Mesendoderm (in vitro differentiated cells): ENCODE data around the gene MGAT3.

Source experiments
- DNase-seq: peaks from one replicate; pipeline ENCODE4 v3.0.0; 2013
- H2AK5ac ChIP-seq: 2 replicates; pipeline ENCODE4 v1.6.1; 2013; ENCODE audit warnings: low read length, inconsistent platforms
- H2BK120ac ChIP-seq: 2 replicates; pipeline ENCODE4 v1.6.1; 2013; ENCODE audit warnings: low read depth, mild to moderate bottlenecking, low read length, moderate library complexity, mixed read lengths
- H2BK15ac ChIP-seq: replicated peaks from 2 replicates; pipeline ENCODE4 v1.6.1; 2013; ENCODE audit warnings: low read depth, mild to moderate bottlenecking, moderate library complexity
- H2BK5ac ChIP-seq: 2 replicates; pipeline ENCODE4 v1.6.1; 2013; ENCODE audit warnings: low read length, inconsistent platforms
- H3K18ac ChIP-seq: 2 replicates; pipeline ENCODE4 v1.6.1; 2013; ENCODE audit warnings: mild to moderate bottlenecking, low read length, mixed read lengths
- H3K23ac ChIP-seq: one replicate; pipeline ENCODE4 v1.6.1; 2013; ENCODE audit warnings: low read length
- H3K27ac ChIP-seq: 2 replicates; pipeline ENCODE4 v1.5.1; 2013; ENCODE audit warnings: low read depth, mild to moderate bottlenecking, inconsistent platforms, low read length, moderate library complexity
- H3K27me3 ChIP-seq: 2 replicates; pipeline ENCODE4 v1.6.1; 2013; ENCODE audit warnings: low read length, control low read depth, mild to moderate bottlenecking, inconsistent platforms; ENCODE audit not compliant: insufficient read depth, poor library complexity
- H3K36me3 ChIP-seq: 2 replicates; pipeline ENCODE4 v1.6.1; 2013; ENCODE audit warnings: low read length, inconsistent platforms; ENCODE audit not compliant: control insufficient read depth, insufficient read depth
- H3K4ac ChIP-seq: one replicate; pipeline ENCODE4 v1.6.1; 2013; ENCODE audit warnings: low read depth, mild to moderate bottlenecking, low read length, moderate library complexity
- H3K4me1 ChIP-seq: 2 replicates; pipeline ENCODE4 v1.6.1; 2013; ENCODE audit warnings: low read depth, low read length, inconsistent platforms; ENCODE audit not compliant: control insufficient read depth
- H3K4me2 ChIP-seq: 2 replicates; pipeline ENCODE4 v1.6.1; 2013; ENCODE audit warnings: low read length
- H3K4me3 ChIP-seq: 2 replicates; pipeline ENCODE4 v1.5.1; 2013; ENCODE audit warnings: mild to moderate bottlenecking, low read length
- H3K56ac ChIP-seq: one replicate; pipeline ENCODE4 v1.6.1; 2013; ENCODE audit warnings: low read length
- H3K79me1 ChIP-seq: 2 replicates; pipeline ENCODE4 v1.6.1; 2013; ENCODE audit warnings: low read length, inconsistent platforms
- H3K79me2 ChIP-seq: 2 replicates; pipeline ENCODE4 v1.6.1; 2013; ENCODE audit warnings: mild to moderate bottlenecking, low read length; ENCODE audit not compliant: control insufficient read depth, insufficient read depth
- H3K9ac ChIP-seq: 2 replicates; pipeline ENCODE4 v1.6.1; 2013; ENCODE audit warnings: low read length, inconsistent platforms
- H4K5ac ChIP-seq: one replicate; pipeline ENCODE4 v1.6.1; 2013; ENCODE audit warnings: low read length
- H4K8ac ChIP-seq: one replicate; pipeline ENCODE4 v1.6.1; 2013; ENCODE audit warnings: low read depth, mild to moderate bottlenecking, control low read depth, low read length, moderate library complexity
- WGBS: extraction: QIAGEN DNeasy Blood & Tissue Kit; methylation state at CpG from one replicate; pipeline ENCODE4 v1.1.7; 2013; ENCODE audit warnings: low lambda C conversion rate, missing lambda C conversion rate; ENCODE audit not compliant: insufficient coverage; ENCODE audit errors: extremely low coverage; 5-methylcytosine and 5-hydroxymethylcytosine counted together

Gene MGAT3

DNA sequence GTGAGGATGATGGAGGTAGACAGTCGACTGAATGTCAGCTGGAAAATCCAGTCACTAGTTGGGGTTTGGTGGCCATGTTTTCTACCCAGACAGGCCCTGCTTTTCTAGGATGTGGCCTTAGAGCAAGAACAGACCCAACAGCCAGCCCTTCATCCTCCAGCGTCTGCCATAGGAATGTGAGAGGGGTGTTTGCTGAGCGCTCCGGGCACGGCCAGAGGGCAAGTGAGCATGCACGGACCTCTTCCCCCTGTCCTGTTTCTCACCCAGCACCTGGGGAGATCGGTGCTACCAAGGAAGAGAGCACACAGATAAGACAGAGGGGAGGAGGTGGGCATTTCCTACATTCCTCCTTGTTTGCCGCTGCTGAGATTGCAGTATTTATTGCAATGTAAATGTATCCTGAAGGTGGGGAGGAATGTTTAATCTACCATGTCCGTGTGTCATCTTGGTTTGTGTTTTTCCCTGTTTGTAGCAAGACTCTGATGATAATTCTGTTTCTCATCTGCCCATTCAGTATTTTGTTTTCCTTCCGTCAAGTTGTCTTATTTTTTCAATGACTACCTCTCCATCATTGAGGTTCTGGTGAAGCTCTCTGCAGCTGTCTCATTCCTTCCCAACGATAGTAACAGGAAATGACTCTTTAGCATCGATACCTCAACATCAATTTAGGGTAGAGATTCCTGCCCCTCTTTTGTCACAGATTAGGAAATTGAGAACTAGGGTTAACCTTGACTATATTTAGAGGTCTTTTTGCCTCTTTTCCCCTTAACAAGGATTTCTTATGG is 58.6 kb downstream of the MGAT3 start:
- Histone ChIP-seq H3K79me1 (peaks cover 4% of the 10 kb centered on the region), H2BK15ac (no peak overlapping the region), H3K36me3 (peaks cover 20% of the 10 kb centered on the region), H4K5ac (no peak overlapping the region), H3K9ac (no peak overlapping the region), H3K4me1 (peaks cover 4% of the 10 kb centered on the region), H3K79me2 (peaks cover 2% of the 10 kb centered on the region), H3K18ac (no peak overlapping the region), H3K4me2 (no peak overlapping the region), H2BK120ac (no peak overlapping the region), H3K56ac (no peak overlapping the region), H3K4ac (no peak overlapping the region), H3K27me3 (no peaks in the 10 kb centered on the region), H3K27ac (no peak overlapping the region), H3K23ac (no peak overlapping the region), H4K8ac (no peak overlapping the region), H2BK5ac (no peak overlapping the region), H3K4me3 (no peak overlapping the region), H2AK5ac (no peak overlapping the region)
- no peak for DNase-seq
- WGBS: no CpG with 5 or more reads among the region's 12 CpGs

DNA sequence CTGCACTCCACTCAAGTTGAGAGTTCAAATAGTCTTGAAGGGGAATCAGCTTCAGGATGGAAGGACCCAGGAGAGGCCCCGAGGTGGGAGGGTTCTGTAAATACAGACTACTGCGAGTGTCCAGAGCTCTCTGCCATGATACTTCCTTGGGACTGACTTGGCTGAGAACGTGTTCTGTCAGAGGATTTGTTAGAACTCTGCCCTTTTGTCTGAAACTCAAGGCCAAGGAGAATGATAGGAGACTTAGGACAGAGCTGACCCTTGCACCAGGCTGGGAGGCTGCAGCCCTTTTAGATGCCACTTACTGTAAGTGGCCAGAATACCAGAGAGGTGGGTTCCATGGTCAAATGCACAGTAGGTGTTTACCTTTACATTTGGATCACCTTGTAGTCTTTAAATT is 60.7 kb downstream of the MGAT3 start:
- Histone ChIP-seq H3K56ac (no peak overlapping the region), H3K4me1 (peaks cover 4% of the 10 kb centered on the region), H2BK120ac (no peak overlapping the region), H3K4ac (no peak overlapping the region), H3K4me3 (no peak overlapping the region), H3K9ac (no peak overlapping the region), H2BK5ac (no peak overlapping the region), H3K27me3 (no peaks in the 10 kb centered on the region), H3K79me2 (peaks cover 21% of the 10 kb centered on the region), H2AK5ac (no peak overlapping the region), H4K8ac (no peak overlapping the region), H3K27ac (no peak overlapping the region), H3K23ac (no peak overlapping the region), H3K36me3 (peaks cover 17% of the 10 kb centered on the region), H4K5ac (no peak overlapping the region), H3K79me1 (peaks cover 4% of the 10 kb centered on the region), H3K4me2 (no peak overlapping the region), H3K18ac (no peak overlapping the region), H2BK15ac (no peak overlapping the region)
- WGBS: no CpG with 5 or more reads among the region's 3 CpGs
- no peak for DNase-seq

DNA sequence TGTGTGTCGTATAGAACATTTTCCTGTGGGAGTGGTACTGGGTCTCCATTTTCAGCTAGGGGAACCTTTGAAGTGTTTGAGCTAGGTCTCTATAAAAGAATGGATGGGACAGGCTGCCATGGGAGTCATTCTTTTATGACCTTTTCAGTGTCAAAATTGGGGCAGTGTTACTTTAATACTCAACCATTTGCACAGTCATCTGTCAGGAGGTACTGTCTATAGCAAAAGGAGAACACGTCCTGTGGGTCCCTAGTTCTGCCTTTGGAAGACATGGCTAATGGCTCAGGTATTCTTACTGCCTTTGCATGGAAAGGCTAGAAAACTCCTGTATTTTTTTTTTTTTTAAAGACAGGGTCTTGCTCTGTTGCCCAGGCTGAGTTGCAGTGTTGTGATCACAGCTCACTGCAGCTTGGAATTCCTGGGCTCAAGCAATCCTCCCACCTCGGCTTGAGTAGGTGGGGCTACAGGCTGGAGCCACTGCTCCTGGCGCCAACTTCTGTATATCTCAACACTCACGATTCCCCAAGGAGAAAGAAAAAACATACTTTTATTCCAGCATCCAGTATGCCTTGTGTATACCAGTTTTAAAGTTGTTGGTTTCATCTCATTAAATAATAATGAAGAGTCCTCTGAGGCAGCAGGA is 61.5 kb downstream of the MGAT3 start:
- Histone ChIP-seq H3K4me3 (no peak overlapping the region), H3K79me1 (peaks cover 12% of the 10 kb centered on the region), H3K27me3 (no peaks in the 10 kb centered on the region), H3K36me3 (peaks cover 25% of the 10 kb centered on the region), H3K18ac (no peak overlapping the region), H3K9ac (peak overlapping the region; percentile 87), H3K56ac (peak overlapping the region; percentile 97), H3K27ac (no peak overlapping the region), H3K4ac (no peak overlapping the region), H3K79me2 (peaks cover 29% of the 10 kb centered on the region), H2AK5ac (no peak overlapping the region), H2BK15ac (no peak overlapping the region), H2BK120ac (no peak overlapping the region), H3K23ac (no peak overlapping the region), H3K4me2 (no peak overlapping the region), H3K4me1 (peaks cover 5% of the 10 kb centered on the region), H2BK5ac (no peak overlapping the region), H4K5ac (no peak overlapping the region), H4K8ac (no peak overlapping the region)
- no peak for DNase-seq
- WGBS: no CpG with 5 or more reads among the region's 5 CpGs

DNA sequence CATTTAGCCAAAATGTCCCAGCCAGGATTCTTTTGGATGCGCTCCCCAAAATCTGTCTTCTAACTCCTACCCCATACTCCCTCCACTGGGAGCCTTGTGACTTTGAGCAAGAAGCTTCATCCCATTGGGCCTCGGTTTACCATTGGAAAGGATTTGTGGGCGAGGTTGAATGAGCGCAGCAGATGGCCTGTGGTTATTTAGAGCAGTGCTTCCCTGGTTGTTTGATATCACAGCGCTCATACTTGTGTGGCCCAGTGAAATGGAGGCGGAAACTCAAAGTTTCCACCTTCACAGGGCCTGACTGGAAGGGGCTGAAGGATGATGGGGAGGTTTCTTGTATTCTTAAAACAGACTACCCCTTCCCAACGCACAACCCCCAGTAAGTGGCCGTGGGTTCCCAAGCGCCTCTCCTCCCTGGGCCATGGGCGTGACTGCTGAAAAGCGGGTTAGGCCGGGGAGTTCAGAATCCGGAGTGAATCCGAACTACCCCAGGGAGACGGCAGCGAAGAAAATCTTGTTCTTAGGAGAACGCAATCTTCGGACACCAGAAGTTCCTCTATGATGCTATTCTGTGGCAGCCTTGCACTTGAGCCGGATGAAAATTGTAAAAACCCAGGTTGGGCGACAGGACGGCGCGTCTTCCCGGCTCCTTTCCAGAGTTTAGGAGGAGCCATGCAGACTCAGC is 62.3 kb downstream of the MGAT3 start:
- Histone ChIP-seq H2BK15ac (no peak overlapping the region), H3K4me2 (peak overlapping the region; percentile 74), H3K18ac (peak overlapping the region; percentile 85), H2BK120ac (no peak overlapping the region), H3K27me3 (no peaks in the 10 kb centered on the region), H4K8ac (no peak overlapping the region), H3K79me2 (peaks cover 31% of the 10 kb centered on the region), H3K9ac (peak overlapping the region; percentile 87), H3K4ac (peak overlapping the region; percentile 66), H3K27ac (peak overlapping the region; percentile 96), H4K5ac (peak overlapping the region; percentile 24), H3K4me3 (peak overlapping the region; percentile 48), H3K56ac (peak overlapping the region; percentile 97), H2AK5ac (peak overlapping the region; percentile 41), H2BK5ac (peak overlapping the region; percentile 20), H3K4me1 (peaks cover 5% of the 10 kb centered on the region), H3K23ac (no peak overlapping the region), H3K36me3 (peaks cover 26% of the 10 kb centered on the region), H3K79me1 (peaks cover 14% of the 10 kb centered on the region)
- WGBS: no CpG with 5 or more reads among the region's 24 CpGs
- no peak for DNase-seq

DNA sequence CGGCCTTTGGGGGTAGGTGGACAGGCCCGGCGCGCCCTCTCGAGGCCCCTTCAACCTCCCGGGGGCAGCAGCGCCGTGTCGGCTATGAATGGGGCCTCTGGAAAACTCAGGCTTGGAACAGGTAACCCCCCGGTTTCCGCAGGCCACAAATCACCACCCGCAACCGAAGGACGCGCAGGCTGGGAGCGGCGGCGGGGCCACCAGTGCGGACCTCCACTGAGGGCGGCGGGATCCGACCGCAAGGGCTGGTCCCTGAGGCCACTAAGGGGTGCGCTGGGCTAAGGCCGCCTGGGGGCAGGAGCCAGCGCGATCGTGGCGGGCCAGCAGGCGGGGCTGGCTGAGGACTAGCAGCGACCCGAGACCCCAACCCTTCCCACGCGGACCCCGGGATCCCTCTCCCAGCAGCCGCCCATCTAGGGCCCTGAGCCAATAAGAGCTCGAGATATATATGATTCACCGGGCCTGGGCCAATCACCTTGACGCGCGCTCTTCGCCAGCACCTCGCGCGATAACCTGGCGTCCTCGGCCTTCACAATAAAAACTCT is 62.9 kb downstream of the MGAT3 start:
- Histone ChIP-seq H3K9ac (peak overlapping the region; percentile 87), H2BK5ac (peak overlapping the region; percentile 64), H3K4me1 (peaks cover 5% of the 10 kb centered on the region), H2BK15ac (no peak overlapping the region), H4K5ac (no peak overlapping the region), H3K36me3 (peaks cover 29% of the 10 kb centered on the region), H2BK120ac (no peak overlapping the region), H3K27me3 (no peaks in the 10 kb centered on the region), H3K4me2 (peak overlapping the region; percentile 74), H3K18ac (peak overlapping the region; percentile 85), H3K4ac (peak overlapping the region; percentile 66), H3K79me1 (peaks cover 12% of the 10 kb centered on the region), H2AK5ac (no peak overlapping the region), H4K8ac (no peak overlapping the region), H3K23ac (no peak overlapping the region), H3K56ac (peak overlapping the region; percentile 97), H3K4me3 (peak overlapping the region; percentile 48), H3K79me2 (peaks cover 34% of the 10 kb centered on the region), H3K27ac (peak overlapping the region; percentile 96)
- DNase-seq: peak; percentile 100
- WGBS: no CpG with 5 or more reads among the region's 47 CpGs
